ENCODE data around the gene TBC1D9.

DNA sequence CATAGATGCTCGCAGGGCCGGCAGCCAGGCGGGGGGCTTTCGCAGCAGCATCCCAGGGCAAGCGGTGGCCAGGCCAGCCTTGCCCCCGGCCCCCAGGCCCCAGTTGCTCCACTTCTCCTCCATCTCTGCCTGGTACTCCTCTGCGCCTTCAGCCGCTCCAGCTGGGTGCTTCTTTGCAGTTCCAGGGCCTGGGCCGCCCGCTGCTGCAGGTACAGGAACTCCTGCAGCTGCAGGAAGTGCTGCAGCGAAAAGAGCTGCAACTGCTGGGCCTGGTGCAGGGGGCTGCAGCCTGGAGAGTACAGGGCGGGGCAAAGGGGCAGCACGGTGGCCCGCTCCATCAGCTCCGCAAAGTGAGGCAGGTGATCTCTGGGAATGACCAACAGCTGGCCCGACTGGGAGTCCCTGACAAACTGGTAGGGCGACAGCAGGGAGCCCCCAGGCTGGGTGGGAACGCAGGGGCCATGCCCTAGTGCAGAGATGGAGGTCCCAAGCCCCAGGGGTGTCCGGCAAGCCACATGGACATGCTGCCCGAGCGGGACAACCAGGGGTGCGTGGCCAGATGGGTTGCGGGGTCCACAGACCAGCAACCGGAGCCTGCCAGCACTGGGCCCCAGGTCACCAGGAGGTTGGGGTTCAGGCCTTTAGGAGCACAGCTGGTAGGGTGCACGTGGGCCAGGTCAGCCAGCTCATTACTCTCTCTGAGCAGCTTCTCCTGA lies 111.6 kb downstream of the TBC1D9 start:
- TF ChIP-seq POLR2A (IDR thresholded peaks at IDR 0.05) (no peak), POLR2AphosphoS5 (IDR thresholded peaks at IDR 0.05) (no peak)
- TF ChIP-seq, protein P1, sequence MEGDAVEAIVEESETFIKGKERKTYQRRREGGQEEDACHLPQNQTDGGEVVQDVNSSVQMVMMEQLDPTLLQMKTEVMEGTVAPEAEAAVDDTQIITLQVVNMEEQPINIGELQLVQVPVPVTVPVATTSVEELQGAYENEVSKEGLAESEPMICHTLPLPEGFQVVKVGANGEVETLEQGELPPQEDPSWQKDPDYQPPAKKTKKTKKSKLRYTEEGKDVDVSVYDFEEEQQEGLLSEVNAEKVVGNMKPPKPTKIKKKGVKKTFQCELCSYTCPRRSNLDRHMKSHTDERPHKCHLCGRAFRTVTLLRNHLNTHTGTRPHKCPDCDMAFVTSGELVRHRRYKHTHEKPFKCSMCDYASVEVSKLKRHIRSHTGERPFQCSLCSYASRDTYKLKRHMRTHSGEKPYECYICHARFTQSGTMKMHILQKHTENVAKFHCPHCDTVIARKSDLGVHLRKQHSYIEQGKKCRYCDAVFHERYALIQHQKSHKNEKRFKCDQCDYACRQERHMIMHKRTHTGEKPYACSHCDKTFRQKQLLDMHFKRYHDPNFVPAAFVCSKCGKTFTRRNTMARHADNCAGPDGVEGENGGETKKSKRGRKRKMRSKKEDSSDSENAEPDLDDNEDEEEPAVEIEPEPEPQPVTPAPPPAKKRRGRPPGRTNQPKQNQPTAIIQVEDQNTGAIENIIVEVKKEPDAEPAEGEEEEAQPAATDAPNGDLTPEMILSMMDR (IDR thresholded peaks at IDR 0.05): no peak

Data from prostate gland (tissue), 2 donors.